ENCODE data around the gene SEMA6A.

The SEMA6A gene

GRCh38 chr5:116395226-116395625 lies 179.4 kb downstream of the SEMA6A start:
- DNase-seq (ENCODE audit: low read depth): no peak
- no peak overlapping the region for H3K4me3 ChIP-seq (ENCODE audit: low read depth, low read length)

DNA sequence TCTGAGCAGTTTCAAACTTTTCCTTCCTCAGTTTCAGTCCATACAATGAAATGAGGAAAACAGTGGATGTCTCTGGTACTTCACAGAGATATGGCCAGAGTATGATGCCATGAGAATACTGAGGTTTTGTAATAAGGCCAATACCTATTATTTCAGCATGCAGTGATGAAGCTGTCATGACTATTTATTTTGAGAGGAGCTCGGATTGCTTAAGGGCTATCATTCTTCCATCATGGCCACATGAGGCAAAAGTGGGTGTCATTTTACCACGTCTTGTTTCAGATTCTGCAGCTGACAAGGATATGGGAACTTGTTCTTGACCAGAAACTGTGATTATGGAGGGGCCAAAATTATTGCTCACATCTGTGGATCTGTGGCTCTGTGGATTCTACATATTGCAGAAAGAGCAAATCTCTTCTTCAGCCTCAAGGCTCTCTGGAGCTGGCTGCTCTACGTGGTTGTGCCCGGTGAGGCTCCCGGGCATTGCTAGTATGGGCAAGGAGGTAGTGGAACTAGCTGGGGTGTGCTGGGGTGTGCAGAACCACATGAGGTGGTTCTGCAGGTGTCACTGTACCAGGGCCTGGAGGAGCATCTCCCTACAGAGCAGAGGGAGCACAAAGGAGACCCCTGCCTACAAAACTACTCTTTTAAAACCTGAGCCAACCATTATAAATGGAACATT lies 180.3 kb downstream of the SEMA6A start:
- no peak overlapping the region for H3K4me3 ChIP-seq (ENCODE audit: low read depth, low read length)
- no peak for DNase-seq (ENCODE audit: low read depth)

Measured in skeletal muscle cell (primary cell).